Measurements from ENCODE around the gene DLST. TPM values are rescaled to one million over a fixed set of nuclear protein-coding genes. Genes with fewer than 3 reads are reported as not detected.

DLST gene
- total RNA-seq, 1 experiment from 2014 or later: 29.9 TPM

GRCh38 chr14:74896400-74896799 is 14.7 kb downstream of the DLST start:
- DNase-seq (ENCODE audit: low spot score): no peak

DNA sequence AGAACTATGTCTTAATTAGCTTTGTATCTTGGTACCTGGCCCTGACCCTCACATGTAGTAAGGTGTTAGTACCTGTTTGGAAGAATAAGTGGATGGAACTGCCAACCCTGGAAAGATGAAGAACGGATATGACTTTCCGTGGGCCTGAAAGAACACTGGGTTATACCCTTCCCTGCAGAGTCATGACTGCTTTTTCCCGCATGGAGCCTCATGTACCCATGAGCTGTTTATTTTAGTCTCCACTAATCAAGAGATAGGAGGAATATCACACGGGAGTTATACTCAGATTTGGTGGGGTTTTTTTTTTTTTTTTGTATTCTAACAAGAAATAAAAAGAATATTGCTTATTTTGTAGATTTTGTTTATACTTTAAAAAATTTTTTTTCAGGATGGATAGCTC is 15.9 kb downstream of the DLST start:
- DNase-seq (ENCODE audit: low spot score): no peak

GRCh38 chr14:74898083-74898482 is 16.4 kb downstream of the DLST start:
- DNase-seq (ENCODE audit: low spot score): no peak

GRCh38 chr14:74898694-74899093 is 17.0 kb downstream of the DLST start:
- no peak for DNase-seq (ENCODE audit: low spot score)

GRCh38 chr14:74902941-74903705 is 21.4 kb downstream of the DLST start:
- no peak for DNase-seq (ENCODE audit: low spot score)

GRCh38 chr14:74904635-74905503 is 23.2 kb downstream of the DLST start:
- DNase-seq (ENCODE audit: low spot score): no peak

DNA sequence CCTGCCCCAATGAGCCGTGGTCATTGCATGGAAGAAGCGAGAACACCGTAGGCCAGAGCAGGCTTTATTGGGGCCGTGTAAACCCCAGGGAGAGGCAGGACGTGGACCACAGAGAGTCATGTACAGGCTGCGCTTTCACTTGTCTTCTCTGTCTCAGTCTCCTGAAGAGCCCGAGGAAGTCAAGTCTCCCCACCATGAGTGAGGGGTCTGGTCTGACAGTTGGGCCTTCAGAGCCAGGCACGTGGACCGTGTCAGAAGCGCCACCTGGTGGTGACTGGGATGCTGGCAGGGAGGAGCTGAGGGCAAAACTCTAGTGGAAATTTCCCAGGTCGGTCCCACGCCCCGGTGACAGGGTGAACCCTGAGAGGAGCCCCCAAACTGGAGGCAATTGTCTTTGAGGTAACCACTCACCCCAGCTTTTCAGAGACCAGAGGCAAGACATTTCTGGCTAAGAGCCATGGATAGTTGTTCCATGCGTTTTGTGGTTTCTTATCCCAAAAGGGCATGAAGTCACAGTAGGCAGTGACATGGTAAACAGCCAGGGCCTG is 24.0 kb downstream of the DLST start:
- no peak for DNase-seq (ENCODE audit: low spot score)

GRCh38 chr14:74906925-74907521 is 25.3 kb downstream of the DLST start:
- DNase-seq (ENCODE audit: low spot score): no peak

GRCh38 chr14:74907744-74908143 is 26.0 kb downstream of the DLST start:
- no peak for DNase-seq (ENCODE audit: low spot score)

DNA sequence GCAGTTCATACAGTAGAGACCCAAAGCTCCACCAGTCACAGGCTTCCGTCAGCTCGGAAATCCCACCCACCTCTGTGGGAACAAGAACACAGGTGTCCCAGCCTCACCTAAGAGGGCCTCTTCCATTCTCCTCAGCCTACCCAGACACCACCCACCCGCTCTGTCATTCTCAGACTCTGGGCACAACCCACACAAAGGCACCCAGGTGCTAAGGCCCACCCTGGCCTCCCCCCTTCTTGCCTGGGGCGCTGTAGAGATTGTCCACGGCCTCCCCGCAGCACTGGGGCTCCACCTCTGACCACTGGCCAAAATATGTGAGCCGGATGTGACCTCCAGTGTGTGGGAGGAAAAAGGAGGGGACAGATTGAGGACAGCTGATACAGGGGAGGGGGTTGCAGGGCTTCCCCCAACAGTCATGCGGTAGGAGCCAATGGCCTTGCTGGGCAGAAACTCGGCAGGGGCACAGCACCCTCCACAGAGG is 27.2 kb downstream of the DLST start:
- DNase-seq (ENCODE audit: low spot score): no peak

GRCh38 chr14:74909501-74909900 is 27.8 kb downstream of the DLST start:
- no peak for DNase-seq (ENCODE audit: low spot score)

DNA sequence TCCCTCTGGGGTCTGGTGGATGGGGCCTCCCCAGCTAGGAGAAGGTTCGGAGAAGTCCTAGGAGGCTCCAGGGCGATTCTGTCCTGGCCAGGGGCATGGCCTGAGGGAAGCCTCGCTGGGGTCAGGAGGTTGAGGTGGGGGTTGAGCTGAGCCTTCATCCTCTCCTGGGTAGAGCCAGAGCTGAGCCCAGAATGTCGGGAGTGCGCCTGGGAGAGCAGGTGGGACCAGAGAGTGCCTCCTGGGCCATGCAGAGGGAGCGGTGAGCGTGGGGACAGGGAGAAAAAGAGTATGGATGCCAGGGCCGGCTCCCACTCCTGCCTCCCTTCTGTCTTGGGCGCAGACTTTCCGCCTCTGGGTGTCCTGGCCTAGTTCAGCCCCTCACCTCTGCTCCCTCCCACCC is 28.2 kb downstream of the DLST start:
- DNase-seq (ENCODE audit: low spot score): no peak

GRCh38 chr14:74910556-74910955 is 28.8 kb downstream of the DLST start:
- no peak for DNase-seq (ENCODE audit: low spot score)

- no peak for DNase-seq (ENCODE audit: low spot score)
These were observed 29.5 kb downstream of the DLST start for GRCh38 chr14:74911221-74911620.

- DNase-seq (ENCODE audit: low spot score): no peak
These were observed 30.0 kb downstream of the DLST start for GRCh38 chr14:74911704-74912103.

DNA sequence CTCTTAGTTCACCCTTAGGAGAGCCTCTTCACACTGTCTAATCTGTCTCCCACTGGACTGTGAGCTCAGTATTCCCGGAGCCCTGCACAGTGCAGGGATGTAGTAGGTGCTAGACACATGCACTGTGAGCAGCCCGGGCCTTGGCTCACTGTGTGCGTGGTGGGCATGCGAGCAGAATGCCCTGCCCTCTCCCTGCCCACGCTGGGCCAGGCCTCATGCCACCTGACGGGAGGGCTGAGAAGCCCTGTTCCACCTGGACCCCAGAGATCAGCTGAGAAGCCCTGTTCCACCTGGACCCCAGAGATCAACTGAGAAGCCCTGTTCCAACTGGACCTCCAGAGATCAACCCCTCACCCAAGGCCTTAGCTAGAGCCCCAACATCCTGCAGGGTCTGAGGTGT is 30.4 kb downstream of the DLST start:
- no peak for DNase-seq (ENCODE audit: low spot score)

DNA sequence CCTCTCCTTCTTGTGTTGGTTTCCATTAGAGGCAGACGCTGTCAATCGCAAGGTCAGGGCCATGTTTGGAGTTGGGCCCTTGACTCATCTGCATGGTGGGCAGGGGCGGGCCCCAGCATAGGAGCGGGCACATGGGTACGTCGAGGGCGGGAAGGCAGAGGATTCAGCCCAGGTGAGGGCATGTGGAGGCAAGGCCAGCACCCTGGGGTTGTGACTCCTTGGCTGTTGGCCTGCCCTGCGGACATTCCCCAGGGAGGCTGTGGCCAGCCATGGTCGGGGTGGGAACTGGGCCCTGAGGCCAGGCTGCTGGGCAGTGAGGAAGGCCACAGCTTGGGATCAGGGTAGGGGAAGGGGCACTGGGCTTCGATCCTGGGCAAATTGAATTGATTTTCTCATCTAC is 31.1 kb downstream of the DLST start:
- DNase-seq (ENCODE audit: low spot score): no peak

GRCh38 chr14:74913393-74913910 is 31.7 kb downstream of the DLST start:
- DNase-seq (ENCODE audit: low spot score): no peak

DNA sequence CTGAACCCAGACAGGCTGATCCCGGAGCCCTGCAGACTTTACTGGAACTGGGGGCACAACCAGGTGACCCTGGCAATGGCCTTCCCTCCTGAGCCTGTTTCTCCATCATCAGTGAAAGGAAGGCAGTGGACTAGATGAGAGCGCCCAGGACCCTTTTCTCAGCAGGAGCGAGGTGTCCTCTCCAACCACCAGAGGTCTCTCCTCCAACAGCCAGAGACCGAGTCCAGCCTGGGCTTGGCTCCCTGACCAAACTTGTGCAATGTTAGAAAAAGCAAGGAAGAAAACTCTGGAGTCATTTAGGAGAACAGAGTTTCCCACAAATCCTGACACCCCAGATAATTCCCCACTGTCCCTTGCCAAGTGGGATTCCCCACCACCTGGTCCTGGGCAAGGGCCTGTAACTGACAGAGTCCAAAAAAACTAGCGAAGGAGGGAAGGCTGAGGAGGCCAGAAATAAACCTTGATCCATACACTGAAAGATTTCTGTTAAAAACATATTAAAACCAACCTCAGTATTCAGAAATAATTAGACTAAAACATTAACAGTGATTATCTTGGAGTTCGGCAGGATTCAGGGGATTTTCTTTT is 32.4 kb downstream of the DLST start:
- DNase-seq (ENCODE audit: low spot score): peak; percentile 60

GRCh38 chr14:74915426-74915825 is 33.7 kb downstream of the DLST start:
- DNase-seq (ENCODE audit: low spot score): no peak

DNA sequence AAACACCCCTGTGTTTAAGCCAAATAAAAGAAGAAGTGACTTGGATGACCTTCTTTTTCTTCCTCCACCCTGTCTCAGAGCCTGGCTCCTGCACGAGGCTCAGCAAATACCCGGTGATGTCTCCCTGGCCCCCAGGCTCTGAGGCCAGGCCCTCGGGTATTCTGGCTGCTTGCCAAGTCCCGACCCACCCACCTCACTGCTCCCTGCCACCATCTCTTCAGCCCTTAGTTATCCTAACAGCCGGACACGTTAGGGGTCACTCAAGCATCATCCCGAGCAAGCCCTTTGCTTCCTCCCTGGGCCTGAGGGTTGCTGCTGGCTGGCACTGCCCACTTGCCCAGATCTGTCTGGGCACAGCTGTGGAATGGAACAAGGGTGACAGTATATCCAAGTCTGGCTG is 34.1 kb downstream of the DLST start:
- no peak for DNase-seq (ENCODE audit: low spot score)

DNA sequence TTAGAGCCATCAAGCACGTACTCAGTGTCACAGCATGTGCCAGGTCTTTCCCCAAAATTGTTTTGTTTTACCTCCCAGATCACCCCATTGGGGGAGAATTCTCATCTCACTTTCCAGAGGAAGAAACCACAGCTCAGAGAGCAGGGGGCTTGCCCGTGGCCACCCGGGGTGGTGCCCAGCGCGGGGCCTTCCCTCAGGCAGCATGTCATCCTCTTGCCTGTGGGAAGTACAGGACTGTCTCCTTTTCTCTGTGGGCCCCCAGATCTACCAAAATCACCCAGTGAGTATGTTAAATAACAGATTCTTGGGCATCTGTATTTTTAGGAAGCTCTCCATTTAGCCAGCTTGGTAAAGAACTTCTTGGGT is 35.4 kb downstream of the DLST start:
- no peak for DNase-seq (ENCODE audit: low spot score)

Data from H4 (cell line).